Chondrocyte (in vitro differentiated cells): ENCODE results near the gene UROC1. TPM values are rescaled to one million over a fixed set of nuclear protein-coding genes. Genes with fewer than 3 reads are reported as not detected.

ENCODE experiments used
- DNase-seq: peaks from one replicate; pipeline ENCODE4 v3.0.0; 2021; ENCODE audit warnings: mixed read lengths, low spot score
- H3K27ac Mint-ChIP-seq: one replicate; pipeline ENCODE4 v1.8.0; 2021; ENCODE audit warnings: mild to moderate bottlenecking, moderate library complexity, mixed read lengths; ENCODE audit not compliant: unreplicated experiment
- H3K27me3 Mint-ChIP-seq: 2 replicates; pipeline ENCODE4 v1.8.0; 2021; ENCODE audit warnings: low read depth, mixed read lengths
- H3K36me3 Mint-ChIP-seq: 2 replicates; pipeline ENCODE4 v1.8.0; 2021; ENCODE audit warnings: low read depth, mixed read lengths
- H3K4me1 Mint-ChIP-seq: 2 replicates; pipeline ENCODE4 v1.8.0; 2021; ENCODE audit warnings: low read depth, mild to moderate bottlenecking, mixed read lengths
- H3K4me3 Mint-ChIP-seq: one replicate; pipeline ENCODE4 v1.8.0; 2021; ENCODE audit warnings: mild to moderate bottlenecking, moderate library complexity, mixed read lengths; ENCODE audit not compliant: unreplicated experiment
- H3K9me3 Mint-ChIP-seq: 2 replicates; pipeline ENCODE4 v1.8.0; 2021; ENCODE audit warnings: low read depth, mixed read lengths
- total RNA-seq: library from RNA; stranded (reverse); gene quantifications from 3 replicates; pipeline ENCODE4 v1.2.1, GENCODE V29; 2021
- TF ChIP-seq, protein P1 (sequence below): fragments of 200-600 bp; sonication (generic); IDR thresholded peaks from 2 replicates; pipeline ENCODE4 v1.5.0; 2021; ENCODE audit warnings: antibody characterized with exemption, mild to moderate bottlenecking, moderate library complexity

Gene UROC1
- total RNA-seq, 1 donor from 2014 or later = not detected

GRCh38 chr3:126533506-126533905 lies 15.9 kb upstream of the UROC1 start:
- no peak for DNase-seq
- no peaks in the 10 kb centered on the region for H3K36me3 Mint-ChIP-seq
- H3K4me3 Mint-ChIP-seq = no peak overlapping the region
- H3K4me1 Mint-ChIP-seq = no peaks in the 10 kb centered on the region
- no peaks in the 10 kb centered on the region for H3K9me3 Mint-ChIP-seq
- H3K27me3 Mint-ChIP-seq = peaks cover 37% of the 10 kb centered on the region
- no peak overlapping the region for H3K27ac Mint-ChIP-seq
- TF ChIP-seq, protein P1, sequence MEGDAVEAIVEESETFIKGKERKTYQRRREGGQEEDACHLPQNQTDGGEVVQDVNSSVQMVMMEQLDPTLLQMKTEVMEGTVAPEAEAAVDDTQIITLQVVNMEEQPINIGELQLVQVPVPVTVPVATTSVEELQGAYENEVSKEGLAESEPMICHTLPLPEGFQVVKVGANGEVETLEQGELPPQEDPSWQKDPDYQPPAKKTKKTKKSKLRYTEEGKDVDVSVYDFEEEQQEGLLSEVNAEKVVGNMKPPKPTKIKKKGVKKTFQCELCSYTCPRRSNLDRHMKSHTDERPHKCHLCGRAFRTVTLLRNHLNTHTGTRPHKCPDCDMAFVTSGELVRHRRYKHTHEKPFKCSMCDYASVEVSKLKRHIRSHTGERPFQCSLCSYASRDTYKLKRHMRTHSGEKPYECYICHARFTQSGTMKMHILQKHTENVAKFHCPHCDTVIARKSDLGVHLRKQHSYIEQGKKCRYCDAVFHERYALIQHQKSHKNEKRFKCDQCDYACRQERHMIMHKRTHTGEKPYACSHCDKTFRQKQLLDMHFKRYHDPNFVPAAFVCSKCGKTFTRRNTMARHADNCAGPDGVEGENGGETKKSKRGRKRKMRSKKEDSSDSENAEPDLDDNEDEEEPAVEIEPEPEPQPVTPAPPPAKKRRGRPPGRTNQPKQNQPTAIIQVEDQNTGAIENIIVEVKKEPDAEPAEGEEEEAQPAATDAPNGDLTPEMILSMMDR = no peak

- Mint-ChIP-seq H3K27ac (no peak overlapping the region), H3K36me3 (no peaks in the 10 kb centered on the region)
Measured at GRCh38 chr3:126531051-126531330, 13.4 kb upstream of the UROC1 start.

GRCh38 chr3:126530171-126531050 lies 12.8 kb upstream of the UROC1 start:
- DNase-seq = peak; percentile 79
- Mint-ChIP-seq H3K27me3 (peaks cover 32% of the 10 kb centered on the region), H3K36me3 (no peaks in the 10 kb centered on the region), H3K9me3 (no peaks in the 10 kb centered on the region), H3K4me1 (no peaks in the 10 kb centered on the region), H3K4me3 (no peak overlapping the region), H3K27ac (no peak overlapping the region)
- TF ChIP-seq, protein P1 = peak; percentile 19

More at GRCh38 chr3:126531051-126531330, 13.4 kb upstream of the UROC1 start:
- H3K9me3 Mint-ChIP-seq = no peaks in the 10 kb centered on the region
- no peak overlapping the region for H3K4me3 Mint-ChIP-seq
- DNase-seq = peak; percentile 49
- peaks cover 37% of the 10 kb centered on the region for H3K27me3 Mint-ChIP-seq
- no peaks in the 10 kb centered on the region for H3K4me1 Mint-ChIP-seq
- TF ChIP-seq, protein P1 = no peak

GRCh38 chr3:126529585-126530170 lies 12.1 kb upstream of the UROC1 start:
- Mint-ChIP-seq H3K4me1 (no peaks in the 10 kb centered on the region), H3K9me3 (no peaks in the 10 kb centered on the region), H3K27ac (no peak overlapping the region), H3K27me3 (peaks cover 25% of the 10 kb centered on the region), H3K36me3 (no peaks in the 10 kb centered on the region), H3K4me3 (no peak overlapping the region)
- peak; percentile 90 for DNase-seq
- TF ChIP-seq, protein P1 = no peak

- Mint-ChIP-seq H3K27ac (no peak overlapping the region), H3K4me1 (no peaks in the 10 kb centered on the region)
Measured at GRCh38 chr3:126528800-126529541, 11.4 kb upstream of the UROC1 start.

More at GRCh38 chr3:126528800-126529541, 11.4 kb upstream of the UROC1 start:
- Mint-ChIP-seq H3K9me3 (no peaks in the 10 kb centered on the region), H3K27me3 (peaks cover 19% of the 10 kb centered on the region), H3K36me3 (no peaks in the 10 kb centered on the region), H3K4me3 (no peak overlapping the region)
- TF ChIP-seq, protein P1 = no peak
- peak; percentile 65 for DNase-seq
